HTERT RPE-1 (cell line): ENCODE data around the gene NUPR1.
"Not testable (repeated sequence)": the region's sequence is repeated elsewhere in the genome, so short reads cannot be mapped to it uniquely, and the experiment has no call there.

ENCODE experiments used
- in situ Hi-C: fragments of 300-500 bp; cut with MboI; formaldehyde crosslinking; loops from 4 replicates; pipeline ENCODE4 v1.14.3; 2020; ENCODE audit warnings: low sequenced_read_pairs

The NUPR1 gene, protein sequence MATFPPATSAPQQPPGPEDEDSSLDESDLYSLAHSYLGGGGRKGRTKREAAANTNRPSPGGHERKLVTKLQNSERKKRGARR

DNA sequence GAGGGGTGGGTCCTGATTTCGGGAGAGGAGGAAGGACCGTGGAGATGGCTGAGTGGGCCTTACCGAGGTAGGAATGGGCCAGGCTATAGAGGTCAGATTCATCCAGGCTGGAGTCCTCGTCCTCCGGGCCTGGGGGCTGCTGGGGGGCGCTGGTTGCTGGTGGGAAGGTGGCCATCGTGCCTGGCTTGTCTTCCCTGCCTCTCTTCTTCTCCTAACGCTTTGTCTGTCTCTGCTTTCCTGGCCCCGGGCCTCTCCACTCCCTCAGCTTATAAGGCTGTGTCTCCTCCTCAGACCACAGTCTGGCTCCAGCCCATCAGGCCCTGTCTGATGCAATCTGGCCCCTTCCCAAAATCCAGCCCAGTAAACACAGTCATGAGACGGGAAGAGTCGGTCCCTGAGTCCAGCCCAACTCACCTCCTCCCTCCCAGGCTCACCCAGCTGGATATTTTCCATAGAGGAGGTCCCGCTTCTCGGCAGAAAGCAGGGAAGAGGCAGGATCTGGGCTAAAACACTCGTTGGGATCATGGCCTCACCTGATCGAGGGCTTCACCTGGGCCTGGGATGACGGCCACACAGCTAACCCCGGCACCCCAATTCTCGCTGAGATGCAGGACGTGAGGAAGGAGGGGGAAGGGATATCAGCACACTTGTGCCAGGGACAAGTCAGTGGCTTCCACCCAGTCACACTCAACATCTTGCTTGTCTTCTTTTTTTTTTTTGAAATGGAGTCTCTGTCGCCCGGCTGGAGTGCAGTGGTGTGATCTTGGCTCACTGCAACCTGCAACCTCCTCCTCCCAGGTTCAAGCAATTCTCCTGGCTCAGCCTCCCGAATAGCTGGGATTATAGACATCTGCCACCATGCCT, at the start of gene NUPR1:
Gene NUPR1 (minus strand): TSS at position 242 of the 864 bp plus-strand sequence. CDS start 67 bp downstream, at position 175.
- in situ Hi-C loops, result no loop called here

DNA sequence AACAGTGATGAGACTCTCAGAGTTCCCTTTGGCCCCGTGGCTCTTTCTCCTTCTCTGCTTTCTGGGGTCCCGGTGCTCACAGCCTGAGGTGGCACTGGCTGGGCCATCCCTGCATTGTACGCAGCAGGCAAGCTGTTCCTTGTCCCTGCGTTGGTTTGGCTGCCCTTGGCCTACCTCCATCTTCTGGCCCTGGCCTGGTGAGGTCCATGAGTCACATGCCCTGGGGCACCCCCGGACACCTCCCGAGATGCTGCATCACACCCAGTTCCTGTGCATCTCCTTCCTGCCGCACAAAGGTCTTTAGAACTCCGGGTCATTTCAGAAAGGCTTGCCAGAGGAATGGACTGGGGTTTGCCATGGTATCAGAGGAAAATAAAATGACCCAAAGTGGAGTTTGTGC, 48.6 kb upstream of the NUPR1 start:
- in situ Hi-C loops, result no loop called here

DNA sequence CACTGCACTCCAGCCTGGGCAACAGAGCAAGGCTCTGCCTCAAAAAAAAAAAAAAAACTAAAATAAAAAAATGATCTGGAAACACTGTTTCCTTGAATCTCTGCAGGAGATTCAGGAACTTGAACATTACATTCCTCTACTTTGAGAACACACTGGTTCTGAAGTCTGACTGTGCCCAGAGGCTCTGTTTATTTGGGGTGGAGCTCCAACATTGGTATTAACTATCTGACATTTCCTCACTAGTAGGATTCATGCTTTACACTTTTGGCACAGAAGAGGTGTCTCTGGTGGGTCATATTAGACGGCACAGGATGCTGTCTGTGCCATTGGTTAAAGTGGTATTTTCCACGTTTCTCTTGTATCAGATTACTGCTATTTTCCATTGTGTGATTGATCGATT, 47.7 kb upstream of the NUPR1 start:
- in situ Hi-C loops, result no loop called here

DNA sequence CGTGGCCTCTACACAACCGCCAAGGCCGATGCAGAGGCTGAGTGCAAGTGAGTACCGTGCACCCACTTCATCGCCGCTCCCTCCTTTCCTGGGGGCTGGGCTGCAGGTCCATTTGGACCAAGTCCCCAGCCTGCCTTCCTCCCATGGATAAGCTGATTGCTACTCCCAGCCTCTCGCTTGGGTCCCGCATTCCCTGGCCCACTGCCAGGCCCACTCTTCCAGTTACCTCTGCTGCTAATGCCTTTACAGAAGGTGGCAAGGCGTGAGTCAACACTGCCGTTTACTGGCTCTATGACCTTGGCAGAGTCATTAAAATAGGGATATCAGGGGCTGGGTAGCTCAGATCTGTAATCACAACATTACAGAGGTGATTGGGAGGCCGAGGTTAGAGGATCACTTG, 46.9 kb upstream of the NUPR1 start:
- in situ Hi-C loops, result no loop called here

DNA sequence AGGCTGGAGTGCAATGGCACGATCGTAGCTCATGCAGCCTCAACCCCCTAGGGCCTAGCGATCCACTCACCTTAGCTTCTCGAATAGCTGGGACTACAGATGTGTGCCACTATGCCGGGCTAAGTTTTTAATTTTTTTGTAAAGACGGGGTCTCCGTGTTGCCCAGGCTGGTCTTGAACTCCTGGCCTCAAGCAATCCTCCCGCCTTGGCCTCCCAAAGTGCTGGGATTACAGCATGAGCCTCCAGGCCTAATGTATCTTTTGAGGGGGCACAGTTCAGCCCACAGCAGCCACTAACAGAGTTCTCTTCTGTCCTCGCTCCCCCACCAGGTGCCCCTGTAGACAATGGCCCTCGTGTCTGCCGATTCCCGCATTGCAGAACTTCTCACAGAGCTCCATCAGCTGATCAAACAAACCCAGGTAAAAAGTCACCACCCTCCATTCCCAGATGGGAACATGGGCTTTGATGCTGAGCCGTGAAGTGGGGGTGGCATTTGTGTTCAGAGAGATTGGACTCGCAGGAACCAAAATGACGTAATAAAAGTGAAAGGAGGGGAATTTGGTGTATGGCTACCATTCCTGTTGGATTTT, 42.0 kb upstream of the NUPR1 start:
- in situ Hi-C loops, result no loop called here

DNA sequence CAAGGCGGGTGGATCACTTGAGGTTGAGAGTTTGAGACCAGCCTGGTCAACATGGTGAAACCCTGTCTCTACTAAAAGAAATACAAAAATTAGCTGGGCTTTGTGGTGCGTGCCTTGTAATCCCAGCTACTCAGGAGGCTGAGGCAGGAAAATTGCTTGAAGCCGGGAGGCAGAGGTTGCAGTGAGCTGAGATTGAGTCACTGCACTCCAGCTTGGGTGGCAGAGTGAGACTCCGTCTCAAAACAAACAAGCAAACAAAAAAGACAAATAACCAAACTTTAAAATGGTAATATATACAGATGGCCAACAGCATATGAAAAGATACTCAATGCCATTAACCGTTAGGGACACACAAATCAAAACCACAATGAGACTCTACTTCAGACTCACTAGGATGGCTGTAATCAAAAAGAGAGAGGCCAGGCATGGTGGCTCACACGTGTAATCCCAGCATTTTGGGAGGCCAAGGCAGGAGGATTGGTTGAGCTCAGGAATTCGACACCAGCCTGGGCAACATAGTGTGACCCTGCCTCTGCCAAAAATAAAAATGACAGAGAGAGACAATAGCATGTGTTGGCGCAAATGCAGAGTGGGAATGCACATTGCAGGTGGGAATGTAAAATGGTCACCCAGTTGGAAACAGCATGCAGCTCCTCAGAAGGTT, 36.8 kb upstream of the NUPR1 start:
- in situ Hi-C loops, result no loop called here

DNA sequence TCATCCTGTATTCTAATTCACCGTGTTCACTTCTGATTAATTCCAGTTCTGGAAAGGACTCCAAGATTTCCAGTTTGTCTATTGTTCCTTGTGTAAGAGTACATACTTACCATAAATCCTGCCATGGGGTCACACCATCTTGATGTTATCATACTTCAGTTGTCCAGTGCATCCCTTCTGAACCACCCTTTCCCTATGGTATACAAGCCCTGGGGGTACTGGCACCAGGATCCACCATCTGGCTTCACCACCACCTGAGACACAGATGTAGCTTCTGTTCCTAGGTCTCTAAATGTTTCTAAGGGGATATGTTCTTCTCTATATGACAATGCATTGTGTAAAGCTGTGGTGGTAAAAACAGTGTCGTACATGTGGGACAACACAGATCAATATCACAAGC, 36.2 kb upstream of the NUPR1 start:
- in situ Hi-C loops, result no loop called here

DNA sequence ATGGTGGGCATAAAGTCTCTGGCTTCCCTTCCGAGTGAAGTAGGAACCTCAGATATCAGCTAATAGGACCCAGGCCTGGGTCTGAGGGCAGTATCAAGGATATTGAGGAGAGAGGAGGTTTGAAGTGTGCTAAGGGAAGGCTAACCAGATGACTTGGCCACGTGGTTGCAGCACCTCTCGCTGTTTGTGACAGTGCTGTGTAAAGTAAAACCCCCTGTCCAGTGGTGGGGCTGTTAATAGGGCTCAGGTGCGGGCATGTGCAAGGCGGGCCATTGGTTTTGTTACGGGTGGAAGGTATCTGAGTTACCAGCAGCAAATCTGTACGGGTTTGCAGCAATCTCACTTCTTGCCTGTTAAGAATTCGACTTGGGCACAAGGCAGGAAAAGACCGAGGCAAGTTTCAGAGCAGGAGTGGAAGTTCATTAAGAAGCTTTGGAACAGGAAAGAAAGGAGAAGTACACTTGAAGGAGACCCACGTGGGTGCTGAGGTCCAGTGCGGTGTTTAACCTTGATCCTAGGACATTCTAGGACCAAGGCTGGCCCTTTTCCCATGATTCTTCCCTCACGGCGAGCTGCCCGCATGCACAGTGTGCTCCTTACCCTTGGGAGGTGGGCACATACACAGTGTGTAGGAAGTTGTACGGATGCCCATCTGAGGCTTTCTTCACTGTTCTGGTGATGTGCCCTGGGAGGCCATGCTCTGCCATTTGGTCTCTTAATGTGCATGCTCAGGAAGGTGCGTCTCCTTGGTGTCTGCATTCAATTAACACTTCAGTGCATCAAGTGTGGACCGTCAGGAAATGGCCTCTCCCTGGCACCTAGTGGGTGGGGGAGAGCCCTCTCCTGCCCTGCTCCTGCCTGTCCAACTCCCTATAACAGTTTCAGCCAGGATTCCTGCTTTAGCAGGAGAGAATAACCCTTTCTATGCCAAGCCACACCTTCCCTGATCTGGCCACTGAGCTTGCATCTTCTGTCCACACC, 35.3 kb upstream of the NUPR1 start:
- in situ Hi-C loops, result no loop called here

DNA sequence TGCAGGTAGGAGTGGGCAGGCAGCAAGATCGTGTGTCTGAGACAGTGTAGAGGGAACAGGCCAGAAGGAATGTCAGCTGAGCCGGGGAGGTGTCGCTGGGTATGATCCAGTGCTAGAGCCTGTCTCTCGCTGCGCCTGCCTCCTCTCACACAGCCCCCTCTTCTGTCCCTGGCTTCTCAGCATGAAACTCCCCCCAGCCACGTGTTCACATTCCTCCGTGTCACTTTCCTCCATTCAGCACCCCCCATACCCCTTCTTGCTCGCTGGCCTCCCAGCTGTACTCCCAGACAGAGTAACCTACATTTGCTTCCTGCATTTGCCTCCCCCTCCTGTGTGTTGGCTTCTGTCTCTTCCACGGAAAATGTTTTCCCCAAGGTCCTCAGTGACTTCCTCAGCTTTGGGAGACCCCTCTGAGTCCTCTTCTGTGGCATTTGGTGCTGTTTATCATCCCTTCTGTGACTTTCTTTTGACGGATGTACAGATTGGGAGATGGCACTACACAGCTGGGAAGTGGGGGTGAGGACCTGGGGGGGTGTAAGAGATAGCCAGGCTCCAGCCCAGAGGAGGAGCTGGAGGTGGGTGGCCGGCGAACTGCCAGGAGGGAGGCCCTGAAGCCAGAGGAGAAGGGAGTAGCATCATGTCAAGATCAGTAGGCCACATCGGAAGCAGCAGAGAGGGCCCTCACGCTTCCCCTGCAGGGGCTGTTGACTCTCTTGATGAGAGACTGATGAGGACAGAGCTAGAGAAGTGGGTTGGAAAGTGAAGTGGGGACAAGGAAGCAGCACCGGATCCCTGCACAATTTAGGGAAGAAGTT, 34.1 kb upstream of the NUPR1 start:
- in situ Hi-C loops, result no loop called here

DNA sequence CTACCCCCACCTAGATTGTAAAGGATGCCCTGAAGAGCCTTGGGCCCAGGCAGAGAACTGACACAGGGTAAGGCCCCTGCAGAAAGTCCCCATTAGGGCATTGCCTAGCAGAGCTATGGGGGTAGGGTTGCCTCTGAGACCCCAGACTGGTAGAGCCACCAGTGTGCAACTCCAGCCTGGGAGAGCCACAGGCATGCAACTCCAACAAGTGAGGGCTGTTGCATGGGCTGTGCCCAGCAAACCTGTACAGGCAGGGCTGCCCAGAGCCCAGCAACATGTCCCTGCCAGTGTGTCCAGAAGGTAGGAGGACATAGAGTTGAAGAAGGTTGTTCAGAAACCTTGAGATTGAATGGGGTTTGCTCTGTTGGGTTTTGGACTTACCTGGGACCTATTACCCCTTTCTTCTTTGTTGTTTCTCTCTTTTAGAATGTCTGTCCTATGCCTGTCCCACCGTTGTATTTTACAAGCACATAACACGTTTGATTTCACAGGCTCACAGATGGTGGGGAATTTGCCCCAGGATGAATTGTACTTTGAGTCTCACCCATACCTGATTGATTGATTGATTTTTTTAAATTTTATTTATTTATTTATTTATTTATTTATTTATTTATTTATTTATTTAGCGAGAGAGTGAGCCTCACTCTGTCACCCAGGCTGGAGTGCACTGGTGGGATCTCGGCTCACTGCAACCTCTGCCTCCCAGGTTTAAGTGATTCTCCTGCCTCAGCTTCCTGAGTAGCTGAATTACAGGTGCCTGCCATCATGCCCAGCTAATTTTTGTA, 31.4 kb upstream of the NUPR1 start:
- in situ Hi-C loops, result no loop called here

DNA sequence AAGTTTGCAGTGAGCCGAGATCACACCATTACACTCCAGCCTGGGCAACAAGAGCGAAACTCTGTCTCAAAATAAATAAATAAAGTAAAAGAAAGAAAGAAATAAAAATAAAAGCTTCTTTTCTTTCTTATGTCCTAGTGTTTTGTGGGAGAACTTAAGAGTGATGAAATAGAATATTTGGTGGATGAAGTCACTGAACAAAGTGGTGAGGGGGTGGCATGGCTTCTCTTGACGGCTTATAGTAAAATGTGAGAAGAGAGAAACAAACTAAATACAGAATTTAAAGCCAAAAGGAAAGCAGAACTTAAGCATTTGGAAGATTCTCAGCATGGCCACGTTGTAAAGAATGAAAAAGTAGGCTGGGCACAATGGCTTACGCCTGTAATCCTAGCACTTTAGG, 30.2 kb upstream of the NUPR1 start:
- in situ Hi-C loops, result no loop called here

DNA sequence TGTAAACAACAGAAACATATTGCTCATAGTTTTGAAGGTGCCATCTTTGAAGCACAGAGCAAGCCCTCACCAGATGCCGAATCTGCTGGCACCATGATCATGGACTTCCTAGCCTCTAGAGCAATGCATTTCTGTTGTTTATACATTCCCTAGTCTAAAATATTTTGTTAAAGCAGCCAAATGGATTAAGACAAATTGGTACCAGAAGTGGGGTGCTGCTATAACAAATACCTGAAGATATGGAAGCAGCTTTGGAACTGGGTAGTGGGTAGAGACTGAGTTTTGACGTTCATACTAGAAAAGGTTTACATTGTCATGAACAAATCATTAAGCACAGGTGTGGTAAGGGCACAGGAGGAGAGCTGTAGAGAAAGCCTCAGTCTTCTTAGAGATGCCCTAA, 28.5 kb upstream of the NUPR1 start:
- in situ Hi-C loops, result no loop called here

DNA sequence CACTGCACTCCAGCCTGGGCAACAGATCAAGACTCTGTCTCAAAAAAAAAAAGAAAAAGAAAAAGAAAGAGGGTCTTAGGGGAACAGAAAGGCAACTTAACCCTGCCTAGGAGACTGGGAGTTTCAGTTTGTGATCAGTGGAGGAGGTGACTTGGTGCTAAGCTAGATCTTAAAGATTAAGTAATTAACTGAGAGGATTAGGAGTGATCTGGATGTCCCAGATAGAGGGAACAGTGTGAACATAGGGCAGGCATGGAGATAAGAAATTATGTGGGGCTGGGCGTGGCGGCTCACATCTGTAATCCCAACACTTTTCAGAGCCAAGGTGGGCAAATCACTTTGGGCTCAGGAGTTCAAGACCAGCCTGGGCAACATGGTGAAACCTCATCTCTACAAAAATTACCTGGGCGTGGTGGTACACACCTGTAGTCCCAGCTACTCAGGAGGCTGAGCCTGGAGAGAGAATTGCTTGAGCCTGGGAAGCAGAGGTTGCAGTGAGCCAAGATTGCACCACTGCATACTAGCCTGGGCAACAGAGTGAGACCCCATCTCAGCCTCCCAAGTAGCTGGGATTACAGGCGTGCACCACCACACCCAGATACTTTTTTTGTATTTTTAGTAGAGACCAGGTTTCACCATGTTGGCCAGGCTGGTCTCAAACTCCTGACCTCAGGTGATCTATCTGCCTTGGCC, 27.6 kb upstream of the NUPR1 start:
- in situ Hi-C loops, result not testable (repeated sequence)

DNA sequence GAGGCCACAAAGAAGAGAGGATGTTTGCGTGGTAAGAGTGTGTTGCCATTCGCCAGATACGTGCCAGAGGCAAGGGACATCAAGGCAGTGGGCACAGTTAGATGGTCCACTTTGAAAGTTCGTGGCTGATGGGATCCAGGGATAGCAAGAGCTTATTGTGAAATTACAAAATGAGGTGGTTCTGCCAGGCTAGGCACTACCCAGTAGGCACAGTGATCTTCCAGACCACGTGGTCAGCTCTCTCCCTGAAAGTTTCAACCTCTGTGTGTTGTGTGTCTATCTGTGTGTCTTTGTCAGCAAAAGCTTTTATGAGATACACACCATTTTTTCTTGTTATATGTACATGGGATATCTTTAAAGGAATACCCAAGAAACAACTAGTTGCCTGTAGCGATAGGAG, 24.4 kb upstream of the NUPR1 start:
- in situ Hi-C loops, result no loop called here

DNA sequence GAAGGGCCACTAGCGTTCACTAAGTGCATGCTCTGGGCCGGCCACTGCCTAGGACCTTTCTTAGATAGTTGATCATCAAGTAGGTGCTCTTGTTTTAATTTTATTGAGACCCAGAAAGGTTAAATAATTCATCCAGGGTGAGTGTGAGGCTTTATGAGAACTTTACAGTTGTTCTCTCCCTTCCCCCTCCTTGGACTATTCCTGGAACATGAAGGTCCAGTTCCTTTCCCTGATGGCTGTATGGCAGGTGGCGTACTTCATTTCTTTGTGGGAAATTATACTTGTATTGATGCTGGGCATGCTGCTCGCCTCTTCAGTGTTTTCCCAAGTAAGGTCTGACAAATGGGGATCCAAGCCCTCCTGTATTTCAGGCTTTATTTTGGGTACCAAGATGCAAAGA, 23.4 kb upstream of the NUPR1 start:
- in situ Hi-C loops, result no loop called here

DNA sequence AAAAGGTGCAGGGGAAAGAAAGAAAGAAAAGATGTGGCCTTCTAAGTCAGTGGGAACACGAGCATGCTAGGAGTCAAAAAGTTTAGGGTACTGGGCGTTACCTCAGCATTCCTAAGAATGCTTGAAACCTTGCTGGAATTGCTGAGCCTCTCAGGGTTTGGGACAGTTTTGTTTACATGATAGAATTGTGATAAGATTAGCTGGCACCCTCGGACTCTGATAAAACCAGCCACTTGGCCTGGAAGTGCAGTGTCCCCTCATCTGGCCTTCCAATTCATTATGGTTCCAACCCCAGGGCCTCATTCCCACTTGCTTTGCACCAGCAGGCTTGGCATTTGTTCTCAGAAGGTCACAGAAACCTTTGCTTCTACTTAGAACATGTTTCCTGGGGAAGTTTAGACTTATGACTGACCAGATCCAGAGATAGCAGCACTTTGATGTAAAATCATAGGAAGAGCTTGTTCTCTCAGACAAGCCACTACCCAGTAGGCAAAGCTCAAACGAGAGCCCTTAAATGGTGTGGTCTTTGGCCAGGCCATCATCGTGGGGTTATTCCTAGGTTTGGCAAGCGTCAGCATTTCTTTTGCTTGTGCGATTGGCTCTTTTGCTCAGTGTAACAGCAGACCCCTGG, 22.9 kb upstream of the NUPR1 start:
- in situ Hi-C loops, result no loop called here

DNA sequence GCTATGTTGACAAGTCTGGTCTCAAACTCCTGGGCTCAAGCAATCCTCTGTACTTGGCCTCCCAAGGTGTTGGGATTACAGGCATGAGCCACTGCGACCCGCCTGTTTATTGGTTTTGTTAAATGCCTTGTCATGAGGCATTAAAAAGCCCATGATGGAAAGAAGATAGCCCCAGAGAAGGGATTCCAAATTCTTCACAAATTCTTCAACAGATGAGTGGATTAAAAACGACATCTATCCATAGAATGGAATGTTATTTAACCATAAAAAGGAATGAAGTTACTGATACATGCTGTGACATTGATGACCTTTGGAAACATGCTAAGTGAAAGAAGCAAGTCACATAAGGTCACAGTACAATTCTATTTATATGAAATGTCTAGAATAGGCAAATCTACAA, 19.7 kb upstream of the NUPR1 start:
- in situ Hi-C loops, result no loop called here

DNA sequence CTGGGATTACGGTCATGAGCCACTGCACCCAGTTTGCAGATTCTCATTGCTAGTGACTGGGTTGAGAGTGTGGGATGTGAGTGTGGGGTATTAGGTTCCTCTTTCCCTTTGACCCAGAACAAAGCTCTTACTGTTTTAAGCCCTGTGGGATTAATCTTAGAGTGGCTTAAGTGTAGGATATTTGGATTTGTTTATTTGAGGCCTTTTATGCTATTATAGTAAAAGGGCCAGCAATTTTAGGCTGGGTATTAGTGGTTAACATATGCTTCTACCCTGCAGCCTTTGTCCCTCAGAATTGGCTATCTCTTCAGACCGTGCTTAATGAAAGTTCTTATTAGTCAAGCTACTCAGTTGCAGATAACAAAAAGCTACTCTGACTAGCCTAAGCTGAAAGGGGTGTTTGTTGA, 18.1 kb upstream of the NUPR1 start:
- in situ Hi-C loops, result no loop called here
